H7 (cell line): ENCODE results near the gene RAG1. TPM values are rescaled to one million over a fixed set of nuclear protein-coding genes. Genes with fewer than 3 reads are reported as not detected.

ENCODE experiments used
- DNase-seq: peaks from one replicate; pipeline ENCODE4 v3.0.0; 2012
- H3K27me3 ChIP-seq: 2 replicates; pipeline ENCODE4 v1.6.0; 2011; ENCODE audit warnings: mild to moderate bottlenecking, low read length; ENCODE audit not compliant: control insufficient read depth, insufficient read depth
- H3K36me3 ChIP-seq: replicated peaks from 2 replicates; pipeline ENCODE4 v1.5.1; 2011; ENCODE audit warnings: low read length; ENCODE audit not compliant: control insufficient read depth, insufficient read depth
- H3K4me3 ChIP-seq: 2 replicates; pipeline ENCODE4 v1.5.1; 2011; ENCODE audit warnings: low read depth, mild to moderate bottlenecking, control low read depth, low read length, moderate library complexity; ENCODE audit not compliant: insufficient read depth
- total RNA-seq: library from RNA; depleted of rRNA; stranded (reverse); fragments of >200 nt; shearing (Covaris generic); gene quantifications from 2 replicates; pipeline ENCODE4 v1.2.3, GENCODE V29; 2014

Gene RAG1
- total RNA-seq, 1 experiment from 2014 or later: 0.66 TPM

- H3K36me3 ChIP-seq: no peaks in the 10 kb centered on the region
- H3K4me3 ChIP-seq: no peak overlapping the region
- no peaks in the 10 kb centered on the region for H3K27me3 ChIP-seq
- no peak for DNase-seq
Observed at GRCh38 chr11:36602135-36602534, 34.3 kb downstream of the RAG1 start.

GRCh38 chr11:36605221-36606216, 37.7 kb downstream of the RAG1 start:
- no peaks in the 10 kb centered on the region for H3K27me3 ChIP-seq
- H3K4me3 ChIP-seq: no peak overlapping the region
- no peak for DNase-seq
- H3K36me3 ChIP-seq: no peaks in the 10 kb centered on the region

- DNase-seq: no peak
- Histone ChIP-seq H3K36me3 (no peaks in the 10 kb centered on the region), H3K4me3 (no peak overlapping the region), H3K27me3 (no peaks in the 10 kb centered on the region)
Observed at GRCh38 chr11:36608491-36609199, 40.8 kb downstream of the RAG1 start.

GRCh38 chr11:36609383-36609782, 41.6 kb downstream of the RAG1 start:
- H3K27me3 ChIP-seq: no peaks in the 10 kb centered on the region
- H3K4me3 ChIP-seq: no peak overlapping the region
- DNase-seq: no peak
- no peaks in the 10 kb centered on the region for H3K36me3 ChIP-seq

- DNase-seq: no peak
- no peak overlapping the region for H3K4me3 ChIP-seq
- no peaks in the 10 kb centered on the region for H3K27me3 ChIP-seq
- no peaks in the 10 kb centered on the region for H3K36me3 ChIP-seq
Observed at GRCh38 chr11:36615826-36616225, 48.0 kb downstream of the RAG1 start.

GRCh38 chr11:36617543-36618362, 49.9 kb downstream of the RAG1 start:
- H3K36me3 ChIP-seq: no peaks in the 10 kb centered on the region

GRCh38 chr11:36618363-36619047, 50.7 kb downstream of the RAG1 start:
- DNase-seq: no peak
- Histone ChIP-seq H3K27me3 (no peaks in the 10 kb centered on the region), H3K4me3 (no peak overlapping the region), H3K36me3 (no peaks in the 10 kb centered on the region)

More at GRCh38 chr11:36617543-36618362, 49.9 kb downstream of the RAG1 start:
- Histone ChIP-seq H3K4me3 (no peak overlapping the region), H3K27me3 (no peaks in the 10 kb centered on the region)
- no peak for DNase-seq

GRCh38 chr11:36619502-36619901, 51.7 kb downstream of the RAG1 start:
- no peaks in the 10 kb centered on the region for H3K36me3 ChIP-seq
- H3K4me3 ChIP-seq: no peak overlapping the region
- H3K27me3 ChIP-seq: no peaks in the 10 kb centered on the region
- DNase-seq: no peak

- no peaks in the 10 kb centered on the region for H3K27me3 ChIP-seq
- no peak for DNase-seq
- no peaks in the 10 kb centered on the region for H3K36me3 ChIP-seq
- H3K4me3 ChIP-seq: no peak overlapping the region
Observed at GRCh38 chr11:36620246-36620645, 52.4 kb downstream of the RAG1 start.

GRCh38 chr11:36622431-36623136, 54.8 kb downstream of the RAG1 start:
- Histone ChIP-seq H3K27me3 (no peaks in the 10 kb centered on the region), H3K36me3 (no peaks in the 10 kb centered on the region), H3K4me3 (no peak overlapping the region)
- no peak for DNase-seq

- no peak for DNase-seq
- H3K36me3 ChIP-seq: no peaks in the 10 kb centered on the region
- no peak overlapping the region for H3K4me3 ChIP-seq
- no peaks in the 10 kb centered on the region for H3K27me3 ChIP-seq
Observed at GRCh38 chr11:36623494-36623893, 55.7 kb downstream of the RAG1 start.

- DNase-seq: no peak
- H3K27me3 ChIP-seq: no peaks in the 10 kb centered on the region
- H3K36me3 ChIP-seq: no peaks in the 10 kb centered on the region
- no peak overlapping the region for H3K4me3 ChIP-seq
Observed at GRCh38 chr11:36627006-36627405, 59.2 kb downstream of the RAG1 start.

GRCh38 chr11:36627471-36627870, 59.7 kb downstream of the RAG1 start:
- H3K36me3 ChIP-seq: no peaks in the 10 kb centered on the region
- DNase-seq: no peak
- H3K27me3 ChIP-seq: no peaks in the 10 kb centered on the region
- no peak overlapping the region for H3K4me3 ChIP-seq
